GM13977 (cell line): Measurements from ENCODE around the gene CLCN1.

Experiments
- DNase-seq: peaks from one replicate; pipeline ENCODE4 v3.0.0; 2012; ENCODE audit warnings: low spot score
- CTCF ChIP-seq: IDR thresholded peaks from 2 replicates; pipeline ENCODE4 v1.5.1; 2012; ENCODE audit warnings: mild to moderate bottlenecking, control low read depth; ENCODE audit not compliant: insufficient read depth; ENCODE audit errors: extremely low read depth, missing control alignments
- in situ Hi-C: fragments of 300-500 bp; cut with MboI; formaldehyde crosslinking; loops from one replicate; pipeline ENCODE4 v1.12.0; 2022; ENCODE audit warnings: low sequenced_read_pairs, low pct_unique_long_range_greater_than_20kb, mixed read lengths, inconsistent platforms; ENCODE audit not compliant: unreplicated experiment

CLCN1 gene

GRCh38 chr7:143315776-143316175 lies at the start of gene CLCN1:
Gene CLCN1, plus strand, starts transcription at chr7:143316111. Its CDS starts 102 bp downstream, at chr7:143316213.
- in situ Hi-C loops = no loop called here
- no peak for DNase-seq
- no peak for TF ChIP-seq CTCF

GRCh38 chr7:143269251-143269650 lies 46.7 kb upstream of the CLCN1 start:
- in situ Hi-C loops = no loop called here
- DNase-seq = no peak
- no peak for TF ChIP-seq CTCF

- no peak for TF ChIP-seq CTCF
- in situ Hi-C loops = no loop called here
- DNase-seq = no peak
Observed at GRCh38 chr7:143271240-143271639, 44.7 kb upstream of the CLCN1 start.

- in situ Hi-C loops = no loop called here
- no peak for TF ChIP-seq CTCF
- no peak for DNase-seq
Observed at GRCh38 chr7:143272871-143273270, 43.0 kb upstream of the CLCN1 start.

GRCh38 chr7:143279186-143280098 lies 36.5 kb upstream of the CLCN1 start:
- TF ChIP-seq CTCF = no peak
- DNase-seq = no peak
- in situ Hi-C loops = no loop called here

GRCh38 chr7:143280160-143280559 lies 35.8 kb upstream of the CLCN1 start:
- DNase-seq = no peak
- in situ Hi-C loops = no loop called here
- no peak for TF ChIP-seq CTCF
